ENCODE measurements around the gene GJD4.

The GJD4 gene

DNA sequence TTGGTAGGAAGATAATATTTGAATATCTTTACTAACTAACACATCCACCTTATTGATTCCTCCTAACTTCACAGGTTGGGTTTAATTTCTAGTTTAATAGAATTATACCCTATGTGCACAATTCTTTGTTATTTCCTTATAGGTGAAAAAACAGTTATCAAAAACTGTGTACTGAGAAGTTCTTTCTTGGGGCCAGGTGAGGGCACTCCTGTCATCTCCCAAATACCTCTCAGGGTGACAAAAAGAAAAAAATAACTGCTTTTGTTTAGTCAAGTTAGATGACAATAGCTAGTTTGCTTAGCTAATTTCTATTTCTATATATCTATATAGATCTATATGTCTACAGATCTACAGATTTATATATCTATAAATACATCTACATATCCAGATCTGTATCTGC, 26.9 kb downstream of the GJD4 start:
- no peak for DNase-seq

DNA sequence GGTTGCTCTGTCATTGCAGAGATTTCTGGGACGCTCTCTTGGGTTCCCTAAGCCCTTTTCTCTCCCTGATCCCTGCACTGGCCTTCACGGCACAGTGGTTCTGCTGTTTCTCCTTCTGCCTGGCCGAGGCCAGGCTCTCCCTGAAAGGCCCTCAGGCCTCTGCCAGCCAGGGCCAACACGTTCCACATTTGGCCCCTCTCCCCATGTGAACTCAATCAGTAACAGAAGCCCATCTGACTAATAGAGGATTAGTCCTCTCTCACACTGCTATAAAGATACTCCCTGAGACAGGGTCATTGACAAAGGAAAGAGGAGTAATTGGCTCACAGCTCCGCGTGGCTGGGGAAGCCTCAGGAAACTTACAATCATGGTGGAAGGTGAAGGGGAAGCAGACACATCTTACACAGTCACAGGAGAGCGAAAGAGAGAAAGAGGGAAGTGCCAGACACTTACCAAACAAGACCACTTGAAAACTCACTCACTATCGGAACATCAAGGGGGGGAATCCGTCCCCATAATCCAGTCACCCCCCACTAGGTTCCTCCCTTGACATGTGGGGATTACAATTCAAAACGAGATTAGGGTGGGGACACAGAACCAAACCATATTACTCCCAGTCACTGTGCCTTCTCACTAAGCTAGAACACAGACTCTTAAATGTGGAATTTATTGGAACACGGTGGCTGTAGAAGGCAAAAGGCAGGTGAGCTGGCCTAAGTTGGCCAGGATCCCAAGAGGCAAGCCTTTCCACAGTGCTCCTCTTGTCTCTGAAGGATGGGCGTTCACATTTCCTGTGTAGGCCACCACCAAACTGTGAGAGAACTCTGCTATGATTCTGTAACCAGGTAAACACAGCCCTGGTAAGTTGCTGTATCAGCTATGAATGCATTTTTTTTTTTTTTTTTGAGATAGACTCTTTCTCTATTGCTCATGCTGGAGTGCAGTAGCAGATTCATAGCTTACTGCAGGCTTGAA, 28.2 kb downstream of the GJD4 start:
- DNase-seq = no peak

DNA sequence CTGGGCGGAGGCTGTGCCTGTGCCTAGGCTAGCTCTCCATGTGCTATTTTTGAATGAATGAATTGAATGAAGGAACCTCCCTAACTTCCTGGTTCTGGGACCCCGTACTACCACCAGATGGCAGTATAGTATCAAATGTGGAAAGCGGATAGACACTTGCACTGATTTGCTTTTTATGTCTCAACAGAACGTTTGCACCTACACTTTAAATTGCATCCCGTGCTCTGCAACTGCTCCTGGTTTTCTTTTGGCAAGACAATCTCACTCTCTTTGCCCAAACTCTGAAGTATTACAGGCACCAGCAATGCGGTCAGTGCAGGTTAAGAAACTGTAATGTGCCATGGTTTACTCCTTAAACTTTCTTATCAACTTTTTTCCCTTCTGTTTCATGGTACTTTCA, 30.4 kb downstream of the GJD4 start:
- peak; percentile 26 for DNase-seq

DNA sequence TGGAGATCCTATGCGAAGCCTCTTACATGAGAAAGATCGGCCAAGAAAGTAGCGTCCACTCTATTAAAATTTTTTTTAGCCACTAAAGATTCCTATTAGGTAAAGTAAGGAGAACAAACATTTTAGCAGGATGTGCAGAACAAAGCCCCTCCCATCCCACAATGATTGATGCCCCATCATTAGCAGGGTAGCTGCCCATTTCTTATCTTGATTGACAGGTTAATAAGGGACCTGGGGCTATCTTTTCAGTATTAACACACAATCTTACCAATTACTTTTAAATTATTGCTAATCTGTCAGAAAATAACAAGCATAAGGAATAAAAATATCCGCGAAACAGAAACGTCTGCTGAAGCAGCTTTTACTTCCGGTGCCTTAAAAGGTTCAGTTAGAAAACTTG, 31.8 kb downstream of the GJD4 start:
- DNase-seq = no peak

DNA sequence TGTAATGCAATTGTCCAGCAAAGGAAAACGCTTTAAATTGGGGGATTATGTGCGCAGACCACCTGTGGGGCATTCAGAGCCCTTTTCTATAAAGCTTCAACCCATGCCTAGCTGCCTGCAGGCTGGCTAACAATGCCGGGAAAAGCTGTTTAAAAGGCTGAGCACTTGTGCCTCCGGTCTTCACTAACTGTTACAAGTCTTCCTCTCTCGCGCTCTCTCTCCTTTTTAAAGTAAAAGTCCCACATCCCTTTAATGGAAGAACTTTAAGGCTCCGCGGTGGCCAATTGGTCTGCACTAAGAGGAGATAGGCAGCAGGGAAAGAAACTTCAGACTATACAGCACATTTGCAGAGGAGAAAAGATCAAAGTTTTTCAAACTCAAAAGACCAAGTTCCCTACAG, 32.3 kb downstream of the GJD4 start:
- DNase-seq = no peak

DNA sequence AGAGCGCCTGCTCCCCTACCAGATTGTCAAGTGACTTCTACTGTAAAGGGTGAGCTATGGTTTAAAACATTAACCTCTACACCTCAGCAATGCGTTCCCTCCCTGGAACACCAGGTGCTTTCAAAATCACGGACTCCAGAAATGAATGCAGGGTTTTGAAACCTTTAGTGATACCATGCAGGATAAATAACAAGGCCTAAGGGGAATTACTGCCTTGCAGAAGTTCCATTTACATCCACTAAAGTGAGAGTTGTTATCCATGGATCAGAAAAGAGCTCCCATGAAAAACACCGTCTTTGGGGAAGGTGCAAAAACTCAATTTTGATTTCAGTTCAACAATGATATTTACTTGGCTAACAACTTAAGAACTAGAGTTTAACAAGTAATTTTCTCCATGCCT, 33.0 kb downstream of the GJD4 start:
- DNase-seq = no peak

DNA sequence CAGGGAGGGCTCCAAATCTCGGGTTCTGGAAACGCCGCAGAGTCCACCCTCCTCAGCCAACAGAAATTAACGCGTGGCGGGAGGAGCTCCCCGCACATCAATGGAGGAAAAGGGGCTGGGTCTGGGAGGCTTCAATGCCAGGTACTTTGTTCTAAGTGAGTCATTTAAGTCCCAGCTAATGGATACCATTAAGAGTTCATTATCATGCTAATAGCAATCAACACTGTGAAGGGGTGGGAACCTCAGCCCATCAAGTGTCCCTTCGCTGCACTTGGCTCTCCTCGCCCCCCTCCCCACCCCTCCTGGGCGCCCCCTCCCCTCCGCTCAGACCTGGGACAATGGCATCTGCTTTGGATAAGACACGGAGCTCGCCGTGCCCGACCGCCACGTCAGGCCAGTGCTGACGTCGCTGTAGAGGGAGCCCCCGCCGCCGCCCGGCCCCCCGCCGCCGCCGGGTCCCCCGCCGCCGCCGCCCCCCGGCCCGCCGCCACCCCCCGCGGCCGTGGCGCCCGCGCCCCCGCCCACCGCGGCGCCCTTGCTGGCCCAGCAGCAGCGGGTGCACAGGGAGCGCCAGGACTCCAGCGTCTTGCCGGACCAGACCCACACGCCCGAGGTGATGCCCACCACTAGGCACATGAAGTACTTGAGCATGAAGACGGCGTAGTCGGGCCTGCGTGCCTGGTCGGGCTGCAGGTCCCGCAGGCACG, 34.0 kb downstream of the GJD4 start:
- no peak for DNase-seq

DNA sequence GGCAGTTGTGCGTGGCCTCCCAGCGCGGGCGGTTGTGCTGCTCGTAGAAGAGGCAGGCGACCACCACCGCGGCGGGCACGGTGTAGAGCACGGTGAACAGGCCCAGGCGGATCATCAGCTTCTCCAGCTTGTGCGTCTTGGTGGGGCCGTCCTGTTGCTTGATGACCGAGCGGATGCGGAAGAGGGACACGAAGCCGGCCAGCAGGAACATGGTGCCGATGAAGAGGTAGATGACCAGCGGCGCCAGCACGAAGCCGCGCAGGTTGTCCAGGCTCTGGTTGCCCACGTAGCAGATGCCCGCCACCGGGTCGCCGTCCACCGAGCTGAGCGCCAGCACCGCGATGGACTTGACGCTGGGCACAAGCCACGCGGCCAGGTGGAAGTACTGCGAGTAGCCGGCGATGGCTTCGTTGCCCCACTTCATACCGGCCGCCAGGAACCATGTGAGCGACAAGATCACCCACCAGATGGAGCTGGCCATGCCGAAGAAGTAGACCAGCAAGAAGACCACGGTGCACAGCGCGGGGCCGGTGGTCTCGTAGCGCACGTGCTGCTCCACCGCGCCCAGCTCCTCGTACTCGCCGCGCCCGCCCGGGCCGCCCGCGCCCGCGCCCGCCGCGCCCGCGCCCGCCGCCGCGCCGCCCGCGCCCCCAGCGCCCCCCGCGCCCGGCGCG, 34.7 kb downstream of the GJD4 start:
- peak; percentile 4 for DNase-seq

DNA sequence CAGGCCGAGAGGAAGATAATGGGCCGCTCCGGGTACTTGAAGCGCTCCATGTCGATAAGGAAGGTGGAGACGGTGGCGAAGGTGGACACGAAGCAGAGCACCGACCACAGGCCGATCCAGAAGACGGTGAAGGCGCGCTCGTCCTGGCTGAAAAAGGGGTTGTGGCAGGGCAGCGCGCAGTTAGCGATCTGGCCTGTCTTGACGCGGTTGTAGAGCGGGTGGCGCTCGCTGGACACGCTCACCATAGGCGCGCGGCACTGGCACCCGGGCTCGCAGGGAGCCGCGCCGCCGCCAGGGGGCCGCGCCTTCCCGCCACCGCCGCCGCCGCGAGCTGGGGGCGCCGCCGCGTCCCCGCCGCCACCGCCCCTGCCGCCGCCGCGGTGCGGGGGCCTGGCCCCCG, 35.3 kb downstream of the GJD4 start:
- DNase-seq = peak; percentile 30

DNA sequence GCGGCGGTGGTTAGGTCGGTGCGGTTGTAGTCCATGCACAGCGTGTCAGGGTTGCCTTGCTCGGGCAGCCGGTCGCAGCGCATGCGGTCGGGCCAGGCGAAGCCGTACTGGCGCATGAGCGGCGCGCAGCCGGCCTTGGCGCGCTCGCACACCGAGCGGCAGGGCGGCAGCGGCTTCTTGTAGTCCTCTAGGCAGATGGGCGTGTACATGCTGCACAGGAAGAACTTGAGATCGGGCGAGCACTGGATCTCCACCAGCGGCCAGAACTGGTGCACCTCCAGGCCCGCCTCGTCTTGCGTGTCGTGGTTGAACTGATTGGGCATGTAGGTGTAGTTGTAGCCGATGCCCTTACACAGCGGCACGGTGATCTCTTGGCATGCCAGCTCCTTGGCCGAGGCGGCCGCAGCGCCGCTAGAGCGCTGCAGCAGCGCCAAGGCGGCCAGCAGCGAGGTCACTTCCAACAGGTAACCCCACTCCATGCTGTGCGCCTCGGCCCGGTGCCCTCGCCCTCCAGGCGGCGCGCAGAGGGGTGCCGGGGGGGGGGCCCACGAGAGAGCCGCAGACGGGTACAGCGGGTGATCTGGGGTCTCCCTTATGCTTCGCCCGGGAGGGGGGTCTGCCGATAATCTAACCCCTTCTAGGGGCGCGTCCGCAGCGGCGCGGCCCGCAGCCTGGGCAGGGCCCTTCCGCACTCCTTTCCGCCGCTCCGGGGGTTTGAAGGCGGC, 36.0 kb downstream of the GJD4 start:
- DNase-seq = peak; percentile 49

DNA sequence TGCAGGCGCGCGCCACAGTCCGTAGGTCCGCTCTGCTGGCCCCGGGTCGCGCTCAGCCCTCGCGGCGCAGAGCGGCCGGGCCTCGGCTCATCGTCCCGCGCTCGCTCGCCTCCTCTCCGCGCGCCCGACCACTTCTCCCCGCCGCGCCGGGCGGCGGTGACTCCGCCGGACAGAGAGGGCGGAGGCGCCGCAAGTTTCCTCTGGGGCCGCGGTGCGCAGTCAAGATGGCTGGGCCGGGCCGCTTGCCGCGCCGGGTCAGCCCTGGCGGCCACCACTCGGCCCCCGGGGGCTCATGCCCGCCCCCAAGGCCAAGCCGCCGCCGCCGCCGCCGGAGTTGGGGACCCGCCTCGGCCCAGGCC, 36.5 kb downstream of the GJD4 start:
- peak; percentile 50 for DNase-seq

DNA sequence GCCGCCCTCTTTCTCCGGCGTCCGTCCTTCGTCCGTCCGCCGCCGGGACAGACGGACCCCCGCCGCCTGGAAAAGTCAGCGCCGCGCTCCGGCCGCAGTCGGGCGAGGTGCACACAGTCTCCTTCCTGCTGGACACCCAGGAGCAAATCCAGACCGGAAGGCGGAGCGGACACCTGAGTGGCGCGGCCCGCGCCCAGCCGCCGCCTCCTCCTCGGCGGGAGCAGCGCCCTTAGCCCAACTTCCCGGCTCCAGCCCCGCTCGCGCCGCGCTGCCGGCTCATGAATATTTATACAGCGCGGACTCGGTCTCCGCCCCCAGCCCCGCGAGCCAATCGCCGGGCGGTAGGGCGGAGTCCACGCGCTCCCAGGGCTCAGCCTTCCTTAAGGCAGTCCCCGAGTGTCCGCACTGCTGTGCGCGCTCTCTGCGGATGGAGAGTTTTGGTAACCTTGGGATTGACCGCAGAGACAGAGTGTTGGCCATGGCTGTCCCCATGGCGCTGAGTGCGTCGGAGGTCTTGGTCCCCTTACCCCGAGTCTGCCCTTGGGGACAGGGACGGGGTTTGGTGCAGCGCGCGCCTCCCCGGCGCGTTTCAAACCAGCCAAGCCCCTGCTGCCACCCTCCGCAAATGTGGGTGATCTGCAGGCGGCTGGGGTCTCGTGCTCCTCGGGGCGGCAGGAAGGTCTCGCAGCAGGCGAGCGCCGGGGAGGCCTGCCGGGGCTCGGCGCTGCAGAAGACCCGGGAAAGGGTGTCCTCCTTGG, 37.1 kb downstream of the GJD4 start, which contains the start of gene FZD8:
TSS of gene FZD8 (minus strand) at position 262 of the 758 bp plus-strand sequence. CDS start 867 bp downstream, outside the sequence.
- peak; percentile 79 for DNase-seq

DNA sequence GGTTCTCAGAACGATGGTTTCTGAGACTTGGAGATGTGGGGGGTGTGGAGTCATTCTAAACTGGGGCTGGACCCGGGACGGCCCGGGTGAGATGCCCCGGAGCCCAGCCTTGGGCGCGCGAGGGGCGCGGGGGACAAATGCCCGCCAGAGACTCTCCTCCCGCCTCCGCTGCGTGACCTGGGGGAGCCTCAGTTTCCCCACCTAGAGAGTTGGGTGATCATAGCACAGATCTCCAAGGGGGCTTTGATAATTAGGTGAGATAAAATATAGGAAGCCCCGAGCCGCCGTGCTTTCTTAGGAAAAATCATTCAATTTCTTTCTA, 37.6 kb downstream of the GJD4 start:
- DNase-seq = no peak

DNA sequence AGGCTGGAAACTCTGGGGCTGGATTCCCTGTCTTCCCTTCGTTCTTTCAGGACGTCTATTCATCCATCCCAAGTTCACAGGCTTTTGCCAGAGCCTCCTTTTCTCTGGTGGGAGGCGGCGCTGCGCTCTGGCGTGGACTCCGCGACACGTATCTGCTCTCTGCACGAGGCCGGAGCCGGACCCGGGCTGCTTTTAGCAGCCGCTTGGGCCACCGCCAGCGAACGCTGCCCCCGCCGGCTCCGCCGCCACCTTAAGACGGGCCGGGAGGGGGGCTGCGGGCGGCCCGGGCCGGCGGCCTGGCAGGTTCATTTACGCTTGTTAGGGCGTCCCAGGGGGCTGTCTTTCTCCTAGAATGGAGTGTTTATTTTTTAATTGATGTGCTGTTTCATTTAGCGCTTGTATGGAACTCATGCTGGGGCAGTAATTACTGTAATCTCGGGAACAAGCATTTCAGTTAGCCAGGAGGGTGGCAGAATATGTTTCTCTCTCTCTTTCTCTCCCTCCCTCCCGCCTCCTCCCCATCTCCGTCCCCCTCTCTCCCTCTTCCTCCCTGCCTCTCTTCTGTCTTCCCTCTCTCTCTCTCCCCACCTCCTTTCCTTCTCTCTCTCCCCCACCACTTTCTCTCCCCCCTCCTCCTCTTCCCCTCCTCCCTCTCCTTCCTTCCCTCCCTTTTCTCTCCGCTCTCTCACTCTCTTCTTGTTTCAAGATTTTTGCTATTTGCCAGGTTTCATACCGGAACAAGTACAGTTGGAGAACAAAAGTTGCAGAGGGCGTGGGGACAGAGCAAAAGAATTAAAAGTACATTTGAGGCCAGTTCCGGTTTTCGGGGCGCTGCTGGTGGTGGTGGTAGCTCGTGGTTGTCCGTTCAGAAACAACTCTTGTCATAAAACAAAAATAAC, 38.3 kb downstream of the GJD4 start:
- no peak for DNase-seq

DNA sequence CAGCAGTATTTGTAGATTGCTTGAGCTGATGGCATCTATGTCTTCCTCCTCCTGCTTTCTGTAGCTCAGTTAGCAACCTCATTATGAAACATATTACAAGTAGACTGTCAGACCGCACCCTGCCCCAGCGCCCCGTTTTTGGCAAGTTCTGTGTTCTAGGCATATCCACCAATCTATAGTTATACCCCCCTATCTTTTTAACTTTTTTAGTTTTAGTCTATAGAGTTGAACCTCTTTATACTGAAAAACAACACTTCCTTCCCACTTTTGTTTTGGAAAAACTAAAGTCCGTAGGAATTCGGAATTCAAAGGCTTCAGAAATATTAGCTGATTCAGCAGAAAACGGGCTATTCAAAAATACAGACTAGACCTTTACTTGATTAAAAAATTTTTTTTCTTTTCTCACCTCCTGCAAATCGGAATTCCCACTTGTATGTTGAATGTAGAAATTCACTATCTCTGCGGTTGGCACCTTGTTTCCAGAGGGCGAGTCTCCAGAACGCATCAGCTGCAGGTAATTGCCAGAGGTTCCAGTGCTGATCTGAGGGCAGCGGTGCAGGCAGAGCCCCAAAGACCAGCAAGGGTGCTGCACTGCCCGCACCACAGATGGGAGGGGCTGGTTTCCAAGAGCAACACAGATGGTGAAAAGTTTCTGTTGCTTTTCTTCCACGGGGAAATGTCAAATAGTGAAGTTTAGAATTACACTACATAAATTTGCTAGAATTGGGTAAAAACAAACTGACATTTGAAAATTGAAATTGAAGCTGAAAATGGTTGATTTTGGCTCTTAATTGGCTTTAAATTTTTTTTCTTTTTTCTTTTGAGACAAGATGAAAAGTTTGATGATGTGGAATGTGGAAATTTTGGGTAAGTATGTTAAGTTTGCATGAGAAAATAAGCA, 39.2 kb downstream of the GJD4 start:
- DNase-seq = no peak

DNA sequence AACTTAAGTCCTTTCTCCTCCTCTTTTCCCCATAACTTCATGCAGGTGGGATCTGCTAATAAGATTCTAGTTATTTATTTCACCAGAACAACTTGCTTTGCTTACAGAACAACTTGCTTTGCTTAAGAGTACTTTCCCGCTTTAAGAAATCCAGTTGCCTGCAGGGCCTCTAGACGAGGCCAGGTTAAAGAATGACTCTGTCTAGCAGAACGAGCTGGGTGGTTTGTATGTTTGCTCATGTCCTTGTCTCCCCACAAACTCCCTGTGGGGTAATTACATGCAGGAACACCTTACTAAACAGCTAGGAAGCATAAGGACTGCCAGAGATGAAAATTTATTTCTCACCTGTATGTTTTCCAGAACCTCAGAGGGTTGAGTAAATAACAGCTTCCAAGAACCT, 45.8 kb downstream of the GJD4 start:
- no peak for DNase-seq

DNA sequence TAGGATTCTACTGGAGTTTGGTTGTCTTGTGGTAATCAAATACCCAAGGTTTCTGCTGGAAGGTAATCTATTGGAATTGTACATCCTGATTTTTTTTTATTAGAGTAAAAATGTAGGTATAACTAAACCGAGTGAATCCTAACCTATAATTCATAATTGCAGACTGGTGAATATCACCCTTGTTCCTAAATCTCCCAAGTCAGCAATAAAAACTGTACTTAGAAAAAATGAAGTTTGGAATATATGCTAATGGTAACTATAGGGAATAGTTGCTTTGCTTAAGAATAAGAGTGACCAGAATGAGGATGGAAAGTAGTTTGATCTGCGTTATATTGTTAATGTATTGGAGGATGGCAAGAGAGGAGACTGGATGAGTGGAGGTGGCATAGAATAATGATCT, 47.7 kb downstream of the GJD4 start:
- no peak for DNase-seq

DNA sequence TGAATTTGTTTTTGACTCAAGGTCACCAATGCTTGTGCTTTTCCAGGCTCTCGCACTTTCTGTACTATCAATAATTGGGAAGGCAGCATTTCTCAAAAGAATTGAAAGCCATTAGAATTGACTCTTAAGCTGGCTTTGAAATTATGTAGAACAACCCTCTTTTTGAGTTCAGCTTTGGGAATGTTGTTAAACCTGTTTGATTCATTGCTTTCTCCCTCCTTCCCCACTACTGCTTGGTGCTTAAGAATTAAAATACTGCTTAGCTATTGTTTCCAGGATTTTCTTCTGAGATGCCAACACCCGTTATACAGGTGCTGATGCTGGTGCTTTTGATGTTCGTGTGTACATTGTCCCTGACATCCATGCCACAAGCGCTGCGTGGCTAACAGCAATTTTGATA, 52.5 kb downstream of the GJD4 start:
- no peak for DNase-seq
